ENCODE results near the gene MCF2L2. TPM values are rescaled to one million over a fixed set of nuclear protein-coding genes. Genes with fewer than 3 reads are reported as not detected.

MCF2L2 gene
- total RNA-seq, 6 experiments from 2014 or later, result 0.14 TPM; not detected in 5

GRCh38 chr3:183249006-183249718, 179.3 kb downstream of the MCF2L2 start:
- Mint-ChIP-seq H3K9me3 (no peaks in the 10 kb centered on the region), H3K36me3 (ENCODE audit: low read depth) (no peaks in the 10 kb centered on the region), H3K27ac (no peak overlapping the region)

GRCh38 chr3:183247011-183247589, 181.3 kb downstream of the MCF2L2 start:
- DNase-seq, result no peak
- H3K27ac Mint-ChIP-seq, result no peak overlapping the region
- no peaks in the 10 kb centered on the region; the same call in 1 of the 2 replicates for H3K36me3 Mint-ChIP-seq (ENCODE audit: low read depth)
- no peak overlapping the region for H3K4me3 Mint-ChIP-seq
- no peaks in the 10 kb centered on the region for H3K4me1 Mint-ChIP-seq (ENCODE audit: low read depth)
- H3K27me3 Mint-ChIP-seq (ENCODE audit: insufficient read depth), result peaks cover 15% of the 10 kb centered on the region
- TF ChIP-seq, protein P1, sequence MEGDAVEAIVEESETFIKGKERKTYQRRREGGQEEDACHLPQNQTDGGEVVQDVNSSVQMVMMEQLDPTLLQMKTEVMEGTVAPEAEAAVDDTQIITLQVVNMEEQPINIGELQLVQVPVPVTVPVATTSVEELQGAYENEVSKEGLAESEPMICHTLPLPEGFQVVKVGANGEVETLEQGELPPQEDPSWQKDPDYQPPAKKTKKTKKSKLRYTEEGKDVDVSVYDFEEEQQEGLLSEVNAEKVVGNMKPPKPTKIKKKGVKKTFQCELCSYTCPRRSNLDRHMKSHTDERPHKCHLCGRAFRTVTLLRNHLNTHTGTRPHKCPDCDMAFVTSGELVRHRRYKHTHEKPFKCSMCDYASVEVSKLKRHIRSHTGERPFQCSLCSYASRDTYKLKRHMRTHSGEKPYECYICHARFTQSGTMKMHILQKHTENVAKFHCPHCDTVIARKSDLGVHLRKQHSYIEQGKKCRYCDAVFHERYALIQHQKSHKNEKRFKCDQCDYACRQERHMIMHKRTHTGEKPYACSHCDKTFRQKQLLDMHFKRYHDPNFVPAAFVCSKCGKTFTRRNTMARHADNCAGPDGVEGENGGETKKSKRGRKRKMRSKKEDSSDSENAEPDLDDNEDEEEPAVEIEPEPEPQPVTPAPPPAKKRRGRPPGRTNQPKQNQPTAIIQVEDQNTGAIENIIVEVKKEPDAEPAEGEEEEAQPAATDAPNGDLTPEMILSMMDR (IDR thresholded peaks at IDR 0.05), result no peak
- H3K9me3 Mint-ChIP-seq, result peaks cover 12% of the 10 kb centered on the region; the same call in 1 of the 2 replicates

More at GRCh38 chr3:183249006-183249718, 179.3 kb downstream of the MCF2L2 start:
- no peaks in the 10 kb centered on the region for H3K4me1 Mint-ChIP-seq (ENCODE audit: low read depth)
- peaks cover 16% of the 10 kb centered on the region for H3K27me3 Mint-ChIP-seq (ENCODE audit: insufficient read depth)
- H3K4me3 Mint-ChIP-seq, result no peak overlapping the region
- TF ChIP-seq, protein P1 (IDR thresholded peaks at IDR 0.05), result no peak
- no peak for DNase-seq

- peaks cover 12% of the 10 kb centered on the region for H3K27me3 Mint-ChIP-seq (ENCODE audit: insufficient read depth)
- peaks cover 18% of the 10 kb centered on the region for H3K9me3 Mint-ChIP-seq
- no peak overlapping the region for H3K4me3 Mint-ChIP-seq
- no peaks in the 10 kb centered on the region for H3K4me1 Mint-ChIP-seq (ENCODE audit: low read depth)
- H3K27ac Mint-ChIP-seq, result no peak overlapping the region
- peaks cover 5% of the 10 kb centered on the region; the same call in 1 of the 2 replicates for H3K36me3 Mint-ChIP-seq (ENCODE audit: low read depth)
- TF ChIP-seq, protein P1 (IDR thresholded peaks at IDR 0.05), result no peak
- no peak for DNase-seq
These were observed 183.4 kb downstream of the MCF2L2 start for GRCh38 chr3:183244981-183245476.

GRCh38 chr3:183244219-183244618, 184.2 kb downstream of the MCF2L2 start:
- no peak for DNase-seq
- Mint-ChIP-seq H3K4me1 (ENCODE audit: low read depth) (no peaks in the 10 kb centered on the region), H3K36me3 (ENCODE audit: low read depth) (peaks cover 5% of the 10 kb centered on the region; the same call in 1 of the 2 replicates), H3K4me3 (no peak overlapping the region), H3K27me3 (ENCODE audit: insufficient read depth) (peaks cover 12% of the 10 kb centered on the region), H3K27ac (no peak overlapping the region), H3K9me3 (peaks cover 18% of the 10 kb centered on the region)
- TF ChIP-seq, protein P1 (IDR thresholded peaks at IDR 0.05), result no peak

GRCh38 chr3:183242431-183242830, 186.0 kb downstream of the MCF2L2 start:
- TF ChIP-seq, protein P1 (IDR thresholded peaks at IDR 0.05), result no peak
- H3K36me3 Mint-ChIP-seq (ENCODE audit: low read depth), result peaks cover 5% of the 10 kb centered on the region; the same call in 1 of the 2 replicates
- peaks cover 18% of the 10 kb centered on the region for H3K9me3 Mint-ChIP-seq
- no peaks in the 10 kb centered on the region for H3K4me1 Mint-ChIP-seq (ENCODE audit: low read depth)
- H3K27me3 Mint-ChIP-seq (ENCODE audit: insufficient read depth), result peaks cover 15% of the 10 kb centered on the region
- H3K27ac Mint-ChIP-seq, result no peak overlapping the region
- no peak for DNase-seq
- H3K4me3 Mint-ChIP-seq, result no peak overlapping the region
